ENCODE measurements around the gene EXOC2.

The EXOC2 gene

GRCh38 chr6:441126-441920 lies 251.6 kb downstream of the EXOC2 start:
- DNase-seq: no peak

- no peak for DNase-seq
Observed at GRCh38 chr6:439641-440167, 253.2 kb downstream of the EXOC2 start.

- no peak for DNase-seq
Observed at GRCh38 chr6:438634-439170, 254.2 kb downstream of the EXOC2 start.

GRCh38 chr6:437037-437392 lies 255.9 kb downstream of the EXOC2 start:
- DNase-seq: no peak

- DNase-seq: no peak
Observed at GRCh38 chr6:436308-437036, 256.5 kb downstream of the EXOC2 start.

GRCh38 chr6:435441-436307 lies 257.3 kb downstream of the EXOC2 start:
- no peak for DNase-seq

Data from activated CD4-positive, alpha-beta T cell treated with anti-CD3 and anti-CD28 coated beads for 48 hours (primary cell).